Renal cortex interstitium (tissue), 15 donors: ENCODE results near the gene TCEAL7. TPM values are rescaled to one million over a fixed set of nuclear protein-coding genes. Genes with fewer than 3 reads are reported as not detected.
A peak's percentile ranks its signal among the peaks of the same experiment; 100 is the strongest.
"Not testable (repeated sequence)": the region's sequence is repeated elsewhere in the genome, so short reads cannot be mapped to it uniquely, and the experiment has no call there.

Experiments
- DNase-seq, 11 donors: peaks; one replicate each; pipeline ENCODE4 v3.0.0-alpha.2; 2013; ENCODE audit warnings: low read depth in 9 of 11, low spot score in 4 of 11; ENCODE audit errors: extremely low read depth in 1 of 11
- long read RNA-seq, 16 experiments: transcript quantifications; one replicate each; lab custom pipeline, GENCODE V29; 2026
- polyA plus RNA-seq, 3 donors: library from polyadenylated mRNA; unstranded; fragments of 120-200 nt; gene quantifications; one replicate each; pipeline ENCODE4 v1.2.1, GENCODE V29; 2013; ENCODE audit not compliant: insufficient read length in 3 of 3

Gene TCEAL7
- 10 to 100 TPM; 30.8 to 40.4 (median 37.8) TPM for polyA plus RNA-seq
- long read RNA-seq, donor 1, transcript TCEAL7-202 (3 exons, 852 nt): major isoform, 11 of 17 reads
- long read RNA-seq, donor 1, transcript TCEAL7-201 (3 exons, 1,177 nt): minor isoform, 6 of 17 reads
- long read RNA-seq, donor 1, partial matches to known transcripts: 0 of 17 reads
- long read RNA-seq, donor 1, other reads (novel, unspliced or antisense): 0 of 17 reads
- long read RNA-seq, donor 2, transcript TCEAL7-202 (3 exons, 852 nt): minor isoform, 5 of 12 reads
- long read RNA-seq, donor 2, transcript TCEAL7-201 (3 exons, 1,177 nt): major isoform, 7 of 12 reads
- long read RNA-seq, donor 2, partial matches to known transcripts: 0 of 12 reads
- long read RNA-seq, donor 2, other reads (novel, unspliced or antisense): 0 of 12 reads
- long read RNA-seq, donor 3, transcript TCEAL7-202 (3 exons, 852 nt): minor isoform, 7 of 16 reads
- long read RNA-seq, donor 3, transcript TCEAL7-201 (3 exons, 1,177 nt): major isoform, 9 of 16 reads
- long read RNA-seq, donor 3, partial matches to known transcripts: 0 of 16 reads
- long read RNA-seq, donor 3, other reads (novel, unspliced or antisense): 0 of 16 reads
- long read RNA-seq, donor 4, transcript TCEAL7-201 (3 exons, 1,177 nt): major isoform, 7 of 10 reads
- long read RNA-seq, donor 4, partial matches to known transcripts: 0 of 10 reads
- long read RNA-seq, donor 4, other reads (novel, unspliced or antisense): 0 of 10 reads
- long read RNA-seq, donor 5, transcript TCEAL7-201 (3 exons, 1,177 nt): major isoform, 12 of 16 reads
- long read RNA-seq, donor 5, partial matches to known transcripts: 0 of 16 reads
- long read RNA-seq, donor 5, other reads (novel, unspliced or antisense): 0 of 16 reads
- long read RNA-seq, donor 6, transcript TCEAL7-202 (3 exons, 852 nt): major isoform, 5 of 8 reads
- long read RNA-seq, donor 6, partial matches to known transcripts: 0 of 8 reads
- long read RNA-seq, donor 6, other reads (novel, unspliced or antisense): 0 of 8 reads
- long read RNA-seq, donor 7, transcript TCEAL7-201 (3 exons, 1,177 nt): major isoform, 23 of 23 reads
- long read RNA-seq, donor 7, partial matches to known transcripts: 0 of 23 reads
- long read RNA-seq, donor 7, other reads (novel, unspliced or antisense): 0 of 23 reads
- long read RNA-seq, donor 8, transcript TCEAL7-201 (3 exons, 1,177 nt): major isoform, 25 of 25 reads
- long read RNA-seq, donor 8, partial matches to known transcripts: 0 of 25 reads
- long read RNA-seq, donor 8, other reads (novel, unspliced or antisense): 0 of 25 reads
- long read RNA-seq, donor 9, transcript TCEAL7-201 (3 exons, 1,177 nt): major isoform, 11 of 24 reads
- long read RNA-seq, donor 9, partial matches to known transcripts: 13 of 24 reads
- long read RNA-seq, donor 9, other reads (novel, unspliced or antisense): 0 of 24 reads
- long read RNA-seq, donor 10, transcript TCEAL7-201 (3 exons, 1,177 nt): major isoform, 12 of 13 reads
- long read RNA-seq, donor 10, partial matches to known transcripts: 0 of 13 reads
- long read RNA-seq, donor 10, other reads (novel, unspliced or antisense): 0 of 13 reads
- long read RNA-seq, donor 11, transcript TCEAL7-201 (3 exons, 1,177 nt): major isoform, 10 of 16 reads
- long read RNA-seq, donor 11, transcript TCEAL7-202 (3 exons, 852 nt): minor isoform, 6 of 16 reads
- long read RNA-seq, donor 11, partial matches to known transcripts: 0 of 16 reads
- long read RNA-seq, donor 11, other reads (novel, unspliced or antisense): 0 of 16 reads
- long read RNA-seq, donor 12, partial matches to known transcripts: 0 of 6 reads
- long read RNA-seq, donor 12, other reads (novel, unspliced or antisense): 0 of 6 reads
- long read RNA-seq, donor 13, transcript TCEAL7-202 (3 exons, 852 nt): minor isoform, 9 of 29 reads
- long read RNA-seq, donor 13, transcript TCEAL7-201 (3 exons, 1,177 nt): major isoform, 20 of 29 reads
- long read RNA-seq, donor 13, partial matches to known transcripts: 0 of 29 reads
- long read RNA-seq, donor 13, other reads (novel, unspliced or antisense): 0 of 29 reads
- long read RNA-seq, donor 14, transcript TCEAL7-201 (3 exons, 1,177 nt): major isoform, 16 of 16 reads
- long read RNA-seq, donor 14, partial matches to known transcripts: 0 of 16 reads
- long read RNA-seq, donor 14, other reads (novel, unspliced or antisense): 0 of 16 reads
- long read RNA-seq, donor 15, transcript TCEAL7-201 (3 exons, 1,177 nt): major isoform, 11 of 12 reads
- long read RNA-seq, donor 15, partial matches to known transcripts: 0 of 12 reads
- long read RNA-seq, donor 15, other reads (novel, unspliced or antisense): 0 of 12 reads
- long read RNA-seq, donor 16, transcript TCEAL7-201 (3 exons, 1,177 nt): major isoform, 33 of 34 reads
- long read RNA-seq, donor 16, partial matches to known transcripts: 0 of 34 reads
- long read RNA-seq, donor 16, other reads (novel, unspliced or antisense): 0 of 34 reads

DNA sequence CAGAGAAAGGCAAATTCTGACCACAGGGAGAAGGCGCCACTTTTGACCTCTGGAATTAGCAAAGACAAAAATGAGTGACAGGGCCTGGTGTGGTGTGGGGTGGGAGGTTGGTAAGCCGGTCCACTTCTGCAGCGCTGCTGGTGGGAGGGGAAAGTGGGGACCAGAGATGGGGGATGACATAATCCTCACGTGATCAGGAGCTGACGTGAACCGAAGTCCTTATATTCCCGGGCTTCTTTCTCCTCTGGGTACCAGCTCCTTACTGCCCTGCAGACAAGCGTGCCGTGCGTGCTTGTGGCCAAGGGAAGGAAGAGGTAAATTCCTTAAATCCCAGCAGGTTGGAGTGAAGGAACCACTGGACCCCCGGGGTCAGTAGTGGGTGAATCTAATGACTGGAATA lies at the start of gene TCEAL7:
TCEAL7 (plus strand) TSS at position 249 of the 400 bp plus-strand sequence. CDS start 1,165 bp downstream, outside the sequence.
- DNase-seq: peak in 7 of 11 donors; percentile 17 to 76 (median 52)

DNA sequence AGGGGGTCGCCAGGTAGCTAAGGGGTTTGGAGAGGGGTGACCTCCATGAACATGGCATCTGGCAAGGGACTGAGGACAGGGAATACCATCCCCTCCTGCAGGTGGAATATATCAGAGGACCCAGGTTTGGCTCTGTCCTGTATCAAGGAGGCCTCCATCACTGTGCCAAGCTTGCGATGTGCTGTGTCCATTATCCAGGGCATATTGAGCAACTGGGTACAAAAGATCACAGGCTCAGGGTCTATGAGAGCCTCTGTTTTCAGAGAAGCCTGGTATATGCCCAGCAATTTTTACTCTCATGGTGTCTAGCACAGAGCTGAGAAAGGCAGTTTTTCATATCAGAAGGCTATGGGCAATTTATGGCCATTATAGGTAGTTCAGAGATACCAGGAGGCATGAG lies 36.9 kb upstream of the TCEAL7 start:
- no peak for DNase-seq

GRCh38 chrX:103304705-103305104 lies 25.3 kb upstream of the TCEAL7 start:
- no peak for DNase-seq

DNA sequence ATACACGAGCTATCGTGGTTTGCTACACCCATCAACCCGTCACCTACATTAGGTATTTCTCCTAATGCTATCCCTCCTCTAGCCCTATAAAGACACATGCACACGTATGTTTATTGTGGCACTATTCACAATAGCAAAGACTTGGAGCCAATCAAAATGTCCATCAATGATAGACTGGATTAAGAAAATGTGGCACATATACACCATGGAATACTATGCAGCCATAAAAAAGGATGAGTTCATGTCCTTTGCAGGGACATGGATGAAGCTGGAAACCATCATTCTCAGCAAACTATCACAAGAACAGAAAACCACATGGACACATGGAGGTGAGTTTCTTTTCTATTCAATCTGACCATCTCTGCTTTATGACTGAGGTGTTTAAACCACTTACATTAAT lies 24.4 kb upstream of the TCEAL7 start:
- not testable (repeated sequence) for DNase-seq

- DNase-seq: peak in 1 of 11 donors; percentile 1
These were observed 20.0 kb upstream of the TCEAL7 start for GRCh38 chrX:103309860-103310554.

DNA sequence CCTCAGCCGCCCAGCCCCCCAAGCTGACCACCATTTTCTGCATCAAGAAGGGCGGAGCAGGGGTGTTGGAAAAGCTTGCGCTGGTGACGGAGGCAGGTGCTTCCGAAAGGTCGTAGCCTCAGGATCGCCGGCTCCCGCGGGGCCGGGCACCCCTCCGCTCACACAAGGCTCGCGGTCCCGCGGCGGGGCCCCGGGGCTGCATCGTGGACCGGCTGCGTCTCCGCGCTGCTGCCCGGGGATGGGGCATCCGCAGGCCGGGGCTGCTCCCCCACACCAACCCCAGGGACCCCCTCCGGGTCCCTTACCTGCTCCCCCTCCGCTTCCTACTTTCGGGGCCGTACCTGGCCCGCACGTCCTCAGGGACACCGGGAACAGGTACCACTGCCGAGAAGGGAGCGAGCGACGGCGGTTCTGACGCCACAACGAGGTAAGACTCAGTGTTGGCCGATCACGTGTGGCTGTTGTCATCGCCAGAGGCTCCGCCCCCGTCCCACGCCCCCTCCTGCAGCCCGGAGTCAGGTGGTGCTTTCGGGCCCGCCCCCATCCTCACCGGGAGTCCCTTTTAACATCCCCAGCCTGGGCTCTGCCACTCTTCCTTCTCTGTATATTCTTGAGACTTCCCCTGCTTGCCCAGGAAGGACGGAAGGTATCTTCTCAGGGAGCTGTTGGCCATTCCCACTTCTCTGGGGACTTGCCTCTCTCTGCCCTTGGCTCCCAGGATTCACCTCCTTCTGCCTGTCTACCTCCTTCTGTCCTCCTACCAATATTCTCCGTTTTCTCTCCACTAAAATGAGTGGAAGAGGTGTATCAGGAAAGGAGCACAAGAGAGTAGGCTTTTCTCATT lies 19.3 kb upstream of the TCEAL7 start, which contains the start of gene BEX2:
BEX2 (minus strand) TSS at position 436 of the 844 bp plus-strand sequence. CDS start 1,014 bp downstream, outside the sequence.
- peak in 9 of 11 donors; percentile 35 to 68 (median 61) for DNase-seq

DNA sequence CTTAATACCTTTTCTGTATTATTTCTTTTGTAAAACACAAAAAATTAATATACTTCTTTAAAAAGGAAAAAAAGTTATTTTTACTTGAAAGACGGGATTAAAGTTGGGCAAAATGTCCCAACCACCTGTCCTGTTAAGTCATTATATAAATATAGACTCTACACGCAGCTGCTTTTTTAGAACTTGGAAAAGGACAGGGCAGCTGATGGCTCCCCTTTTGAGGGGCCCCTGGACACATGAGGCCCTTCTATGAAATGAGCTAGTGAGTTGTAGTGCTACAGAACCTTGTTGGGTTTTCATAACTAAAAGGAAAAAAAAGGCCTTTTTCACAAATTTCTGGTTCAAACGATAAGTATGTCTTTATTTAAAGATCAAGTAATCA lies 18.6 kb upstream of the TCEAL7 start:
- no peak for DNase-seq

DNA sequence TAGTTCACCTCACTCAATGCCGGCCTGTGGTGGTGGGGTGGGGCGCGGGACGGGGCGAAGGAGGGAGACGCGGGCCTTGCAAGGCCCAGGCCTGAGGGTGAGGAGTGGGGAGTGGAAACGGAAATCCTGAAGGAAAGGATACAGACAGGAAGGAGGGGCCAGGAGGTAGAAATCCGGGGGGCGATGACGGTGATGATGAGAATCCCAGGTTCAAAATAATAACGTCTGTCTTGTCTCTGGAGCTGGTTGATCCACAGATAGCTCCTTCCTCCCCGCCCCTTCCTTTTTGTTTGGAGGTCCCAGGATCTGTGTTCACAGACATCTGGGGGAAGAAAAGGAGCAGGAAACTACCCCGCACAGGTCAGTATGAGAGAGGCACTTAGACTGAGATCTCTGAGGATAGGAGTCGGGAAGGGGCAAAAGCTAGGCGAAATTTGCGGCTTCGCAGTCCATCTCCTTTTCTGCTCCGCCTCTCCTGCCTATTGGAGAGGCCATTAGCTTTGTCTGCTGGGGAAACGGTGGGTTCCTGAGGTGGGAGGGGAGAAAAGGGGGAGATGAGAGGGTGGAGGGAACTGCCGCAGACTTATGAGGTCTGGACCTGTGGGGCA lies 746 bp downstream of the TCEAL7 start:
- peak in 3 of 11 donors; percentile 25 to 56 (median 45) for DNase-seq

DNA sequence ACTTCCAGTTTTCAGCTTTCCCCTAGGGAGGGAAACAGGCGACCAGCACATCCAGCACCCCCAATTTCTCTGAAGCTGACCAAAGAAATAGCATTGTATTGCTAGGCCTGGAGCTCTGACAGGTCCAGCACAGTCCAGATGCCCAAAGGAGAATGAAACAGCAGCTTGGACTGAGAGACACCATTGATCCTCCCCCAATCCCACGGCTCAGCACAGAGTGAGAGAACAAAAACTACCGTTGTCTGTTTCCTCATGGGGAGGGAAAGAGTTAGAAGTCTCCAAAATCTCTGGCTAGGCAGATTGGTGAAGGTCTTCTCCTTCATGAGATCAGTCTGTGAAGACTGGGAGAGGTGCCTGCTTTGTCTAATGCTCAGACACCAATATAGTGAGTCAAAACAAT lies 8.6 kb downstream of the TCEAL7 start:
- DNase-seq: no peak

DNA sequence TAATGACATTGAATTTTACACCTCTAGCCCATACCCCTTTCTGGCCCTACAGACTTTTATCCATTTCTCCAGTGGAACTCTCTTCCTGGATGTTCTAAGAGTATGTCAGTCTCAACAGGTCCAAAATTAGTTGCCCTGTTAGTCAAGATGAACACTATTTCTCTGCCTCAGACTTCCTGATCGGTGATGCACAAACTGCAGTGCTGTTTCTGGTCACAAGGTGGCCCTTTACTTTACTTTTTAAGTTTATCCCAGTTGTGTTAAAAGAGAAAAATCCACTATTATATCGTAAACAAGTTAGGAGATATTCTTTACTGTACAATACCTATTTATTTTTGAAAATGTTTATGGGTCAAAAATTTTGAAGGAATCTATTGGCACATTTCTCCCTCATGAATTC lies 13.1 kb downstream of the TCEAL7 start:
- DNase-seq: no peak

DNA sequence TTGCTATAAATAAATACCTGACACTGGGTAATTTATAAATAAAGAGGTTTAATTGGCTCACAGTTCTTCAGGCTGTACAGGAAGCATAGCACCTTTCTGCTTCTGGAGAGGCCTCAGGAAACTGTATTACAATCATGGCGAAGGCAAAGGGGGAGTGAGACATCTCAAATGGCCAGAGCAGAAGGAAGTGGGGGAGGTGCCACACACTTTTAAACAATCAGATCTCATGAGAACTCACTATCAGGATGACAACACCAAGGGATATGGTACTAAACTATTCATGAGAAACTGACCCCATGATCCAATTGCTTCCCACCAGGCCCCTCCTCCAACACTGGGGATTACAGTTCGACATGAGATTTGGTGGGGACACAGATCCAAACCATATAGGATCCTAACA lies 14.6 kb downstream of the TCEAL7 start:
- no peak for DNase-seq

GRCh38 chrX:103347682-103348397 lies 17.8 kb downstream of the TCEAL7 start:
- no peak for DNase-seq

GRCh38 chrX:103356130-103356798 lies 26.2 kb downstream of the TCEAL7 start, which contains the start of gene TCEAL9:
Gene TCEAL9, plus strand, starts transcription at chrX:103356506. Its CDS starts 1,179 bp downstream, at chrX:103357685.
- peak in 10 of 11 donors; percentile 66 to 88 (median 76) for DNase-seq
